ENCODE data around the gene NOL4. TPM values are rescaled to one million over a fixed set of nuclear protein-coding genes. Genes with fewer than 3 reads are reported as not detected.

Gene NOL4
- total and polyA plus RNA-seq, 2 of the 8 experiments (the other 6 are each of a cell fraction or from before 2014, with no cell fraction given), result 0.18 to 2.6 TPM

GRCh38 chr18:34219651-34220050 is 5.1 kb downstream of the NOL4 start:
- POLR2A ChIA-PET (ENCODE audit: partially characterized antibody), result no interaction called here
- Histone ChIP-seq H3K9me3 (ENCODE audit: insufficient read depth in 2 of 2, low read depth in 1 of 2, low read length in 1 of 2) (no peaks in the 10 kb centered on the region), H3K79me1 (ENCODE audit: low read depth, low read length) (no peaks in the 10 kb centered on the region), H3K36me3 (ENCODE audit: control insufficient read depth in 2 of 4, insufficient read depth in 4 of 4, low read length in 3 of 4) (no peaks in the 10 kb centered on the region), H2AFZ (ENCODE audit: low read length) (no peak overlapping the region), H3K14ac (ENCODE audit: insufficient read length) (no peak overlapping the region), H2AK5ac (ENCODE audit: low read depth, low read length) (no peak overlapping the region), H2BK5ac (ENCODE audit: low read depth, low read length) (no peak overlapping the region), H4K5ac (ENCODE audit: insufficient read length, low read depth, low read length) (no peak overlapping the region), H4K20me1 (replicated peaks in 1 of 2; ENCODE audit: control insufficient read depth in 1 of 2, insufficient read depth in 2 of 2, low read length in 2 of 2) (no peaks in the 10 kb centered on the region), H3K23ac (ENCODE audit: insufficient read length) (no peak overlapping the region), H2BK15ac (ENCODE audit: low read length) (no peak overlapping the region), H3K79me2 (ENCODE audit: control insufficient read depth in 1 of 2, insufficient read depth in 2 of 2, low read length in 2 of 2) (no peaks in the 10 kb centered on the region), H2BK20ac (ENCODE audit: low read length) (no peak overlapping the region), H3K18ac (ENCODE audit: extremely low read depth, low read length) (no peak overlapping the region), H3K4me3 (ENCODE audit: extremely low read depth in 1 of 4, insufficient read depth in 2 of 4, low read depth in 3 of 4, low read length in 4 of 4) (no peak overlapping the region), H2BK120ac (replicated peaks; ENCODE audit: low read depth, low read length) (no peak overlapping the region), H2BK12ac (ENCODE audit: low read depth, low read length) (no peak overlapping the region), H4K91ac (replicated peaks; ENCODE audit: insufficient read length, low read length) (no peak overlapping the region), H3K4me2 (ENCODE audit: insufficient read depth in 1 of 2, low read depth in 2 of 2, low read length in 2 of 2) (no peak overlapping the region), H3K9ac (replicated peaks in 1 of 4; ENCODE audit: extremely low read depth in 1 of 4, low read depth in 3 of 4, low read length in 3 of 4) (no peak overlapping the region), H3K27me3 (replicated peaks in 1 of 4; ENCODE audit: control insufficient read depth in 3 of 4, extremely low read depth in 1 of 4, insufficient read depth in 3 of 4, low read length in 3 of 4) (peaks cover 8 to 41% (median 26%) of the 10 kb centered on the region in 4 experiments; a peak in 6 of 7 replicates), H3K4me1 (replicated peaks in 1 of 4; ENCODE audit: control insufficient read depth in 3 of 4, insufficient read depth in 4 of 4, low read length in 3 of 4) (peaks cover 3 to 6% (median 4%) of the 10 kb centered on the region in 4 experiments; a peak in 6 of 7 replicates), H3K56ac (replicated peaks; ENCODE audit: insufficient read length, low read depth, low read length) (no peak overlapping the region), H3K23me2 (ENCODE audit: low read depth, low read length) (peaks cover 24% of the 10 kb centered on the region), H3K27ac (ENCODE audit: low read depth, low read length) (no peak overlapping the region), H3K4ac (replicated peaks; ENCODE audit: insufficient read length, low read depth, low read length) (no peak overlapping the region), H4K8ac (ENCODE audit: extremely low read depth, insufficient read depth, low read length) (no peak overlapping the region)
- CTCF ChIA-PET (ENCODE audit: partially characterized antibody), result interaction anchor here (2.5 kb wide), 1 partner anchor 97 kb away, joined by 11 read pairs; no protein-coding TSS in a partner anchor
- no peak for TF ChIP-seq YY1 (IDR thresholded peaks at IDR 0.05; ENCODE audit: low read depth, low read length)
- TF ChIP-seq GTF2F1 (IDR thresholded peaks at IDR 0.05; ENCODE audit: borderline replicate concordance, low read depth, low read length), result no peak
- TF ChIP-seq ATF2 (IDR thresholded peaks at IDR 0.05; ENCODE audit: low read length), result no peak
- no peak for TF ChIP-seq NANOG (IDR thresholded peaks at IDR 0.05; ENCODE audit: insufficient read depth, low read depth, low read length, poor library complexity, severe bottlenecking)
- TF ChIP-seq SUZ12 (IDR thresholded peaks at IDR 0.05; ENCODE audit: low read length), result no peak
- no peak for TF ChIP-seq BRCA1 (IDR thresholded peaks at IDR 0.05; ENCODE audit: low read depth, low read length)
- no peak for TF ChIP-seq RFX5 (IDR thresholded peaks at IDR 0.05; ENCODE audit: borderline replicate concordance, low read depth, low read length)
- TF ChIP-seq HDAC6 (IDR thresholded peaks at IDR 0.05; ENCODE audit: low read depth, low read length), result no peak
- TF ChIP-seq RNF2 (IDR thresholded peaks at IDR 0.05; ENCODE audit: borderline replicate concordance, low read depth, low read length, missing control alignments, poor library complexity, severe bottlenecking), result no peak
- no peak for TF ChIP-seq SP2 (IDR thresholded peaks at IDR 0.05; ENCODE audit: low read length)
- TF ChIP-seq FOSL1 (IDR thresholded peaks at IDR 0.05; ENCODE audit: insufficient read depth, low read depth, low read length), result no peak
- DNase-seq (ENCODE audit: low read depth in 1 of 2, low spot score in 2 of 2) (no peak), FAIRE-seq (no peak)
- 93% methylated on average over 10 of the region's 10 CpGs; no CpG with 5 or more reads in 1 of the 2 experiments for WGBS, 2 experiments (ENCODE audit: extremely low coverage in 1 of 2, insufficient coverage in 1 of 2, insufficient read length in 1 of 2, insufficient replicate concordance in 2 of 2, low coverage in 1 of 2, low lambda C conversion rate in 2 of 2, missing lambda C conversion rate in 1 of 2)
